HepG2 (cell line): Measurements from ENCODE around the gene HP1BP3. TPM values are rescaled to one million over a fixed set of nuclear protein-coding genes. Genes with fewer than 3 reads are reported as not detected.
A peak's percentile ranks its signal among the peaks of the same experiment; 100 is the strongest.

Experiments
- CAMTA2 ChIP-seq: sonication (generic); formaldehyde crosslinking; IDR thresholded peaks from 2 replicates; pipeline ENCODE4 v1.4.0; 2020; ENCODE audit warnings: mild to moderate bottlenecking, missing genetic modification reagents, borderline replicate concordance
- CENPT ChIP-seq: sonication (generic); formaldehyde crosslinking; IDR thresholded peaks from 2 replicates; pipeline ENCODE4 v1.8.0; 2022; ENCODE audit warnings: low read depth, mild to moderate bottlenecking, moderate library complexity, missing genetic modification reagents
- FOXA1 ChIP-seq, 2 experiments: fragments of 450-650 bp in 1 of 2; sonication (generic) in 1 of 2; formaldehyde crosslinking in 1 of 2; IDR thresholded peaks; 2 replicates each; pipeline versions ENCODE4 v1.4.0 to v1.6.1; 2016 to 2020; ENCODE audit warnings: missing genetic modification reagents in 1 of 2
- SYNCRIP ChIP-seq: fragments of 200-400 bp; formaldehyde crosslinking; IDR thresholded peaks from 2 replicates; pipeline ENCODE4 v1.6.1; 2018; ENCODE audit warnings: mild to moderate bottlenecking, low read depth, low read length; ENCODE audit not compliant: insufficient read depth
- TAF1 ChIP-seq: sonication (generic); formaldehyde crosslinking; IDR thresholded peaks from 2 replicates; pipeline ENCODE4 v1.4.0; 2020; ENCODE audit warnings: missing genetic modification reagents
- TARDBP ChIP-seq: sonication (generic); formaldehyde crosslinking; IDR thresholded peaks from 2 replicates; pipeline ENCODE4 v1.8.0; 2022; ENCODE audit warnings: mild to moderate bottlenecking, missing genetic modification reagents
- TP53 ChIP-seq: sonication (generic); formaldehyde crosslinking; conservative IDR thresholded peaks from 2 replicates; pipeline ENCODE4 v1.4.0; 2020; ENCODE audit warnings: missing genetic modification reagents
- ZBTB38 ChIP-seq: sonication (generic); formaldehyde crosslinking; IDR thresholded peaks from 2 replicates; pipeline ENCODE4 v1.5.1; 2020; ENCODE audit warnings: mild to moderate bottlenecking, missing genetic modification reagents
- ZFP36L1 ChIP-seq: sonication (generic); formaldehyde crosslinking; IDR thresholded peaks from 2 replicates; pipeline ENCODE4 v1.8.0; 2022; ENCODE audit warnings: mild to moderate bottlenecking, missing genetic modification reagents, moderate library complexity
- ZFP36L2 ChIP-seq: sonication (generic); formaldehyde crosslinking; IDR thresholded peaks from 2 replicates; pipeline ENCODE4 v1.4.0; 2020; ENCODE audit warnings: missing genetic modification reagents
- ZNF24 ChIP-seq: fragments of 450-650 bp; IDR thresholded peaks from 2 replicates; pipeline ENCODE4 v1.6.1; 2017; ENCODE audit warnings: antibody characterized with exemption, mild to moderate bottlenecking
- ZNF292 ChIP-seq: sonication (generic); formaldehyde crosslinking; IDR thresholded peaks from 2 replicates; pipeline ENCODE4 v1.8.1; 2022; ENCODE audit warnings: mild to moderate bottlenecking, low read depth, missing genetic modification reagents, borderline replicate concordance
- ZNF337 ChIP-seq: sonication (generic); formaldehyde crosslinking; IDR thresholded peaks from 2 replicates; pipeline ENCODE4 v1.5.1; 2020; ENCODE audit warnings: missing genetic modification reagents, low read depth, mild to moderate bottlenecking, borderline replicate concordance
- ZNF350 ChIP-seq: sonication (generic); formaldehyde crosslinking; IDR thresholded peaks from 2 replicates; pipeline ENCODE4 v1.4.0; 2020; ENCODE audit warnings: mild to moderate bottlenecking, low read depth, missing genetic modification reagents, borderline replicate concordance
- ZNF557 ChIP-seq: sonication (generic); formaldehyde crosslinking; IDR thresholded peaks from 2 replicates; pipeline ENCODE4 v1.4.0; 2020; ENCODE audit warnings: missing genetic modification reagents
- ZNF577 ChIP-seq: sonication (generic); formaldehyde crosslinking; IDR thresholded peaks from 2 replicates; pipeline ENCODE4 v1.4.0; 2020; ENCODE audit warnings: mild to moderate bottlenecking, low read depth, missing genetic modification reagents, borderline replicate concordance
- ZNF7 ChIP-seq: IDR thresholded peaks from 2 replicates; pipeline ENCODE4 v1.6.1; 2016; ENCODE audit warnings: missing biosample characterization, missing genetic modification reagents
- ZSCAN30 ChIP-seq: sonication (generic); formaldehyde crosslinking; IDR thresholded peaks from 2 replicates; pipeline ENCODE4 v1.5.0; 2020; ENCODE audit warnings: mild to moderate bottlenecking, missing genetic modification reagents
- polyA plus RNA-seq, 8 experiments: library from polyadenylated mRNA; depleted of rRNA in 3 of 8; stranded (reverse) in 7 of 8; unstranded in 1 of 8; fragments of >200 nt; fragmentation: Illumina TruSeq in 4 of 8; extraction: Trizol in 4 of 8; gene quantifications; 2 replicates each; pipeline versions ENCODE4 v1.2.1 to v1.2.3, GENCODE V29; 2011 to 2016; ENCODE audit warnings: low read depth in 4 of 8, missing spikeins in 1 of 8, mixed read lengths in 1 of 8; ENCODE audit not compliant: insufficient read depth in 1 of 8
- total RNA-seq, 5 experiments: library from RNA; depleted of rRNA; stranded (reverse); fragments of >200 nt; fragmentation: Illumina TruSeq; extraction: Trizol; gene quantifications; 2 replicates each; pipeline ENCODE4 v1.2.3, GENCODE V29; 2016; ENCODE audit warnings: low read depth in 1 of 5
- TF ChIP-seq, protein P1 (sequence below): fragments of 450-650 bp; IDR thresholded peaks from 2 replicates; pipeline ENCODE4 v1.6.1; 2016
- TF ChIP-seq, protein P2 (sequence below): fragments of 450-650 bp; IDR thresholded peaks from 2 replicates; pipeline ENCODE4 v1.6.1; 2017; ENCODE audit warnings: mild to moderate bottlenecking
- TF ChIP-seq, protein P3 (sequence below): sonication (generic); formaldehyde crosslinking; IDR thresholded peaks from 2 replicates; pipeline ENCODE4 v1.4.0; 2020; ENCODE audit warnings: mild to moderate bottlenecking, low read depth, missing genetic modification reagents
- TF ChIP-seq, protein P4 (sequence below): sonication (generic); formaldehyde crosslinking; IDR thresholded peaks from 2 replicates; pipeline ENCODE4 v1.5.1; 2020; ENCODE audit warnings: mild to moderate bottlenecking, missing genetic modification reagents

HP1BP3 gene
- total and polyA plus RNA-seq, 2 of the 13 experiments (the other 11 are each of a cell fraction or from before 2014, with no cell fraction given): 98.5 to 137 TPM

DNA sequence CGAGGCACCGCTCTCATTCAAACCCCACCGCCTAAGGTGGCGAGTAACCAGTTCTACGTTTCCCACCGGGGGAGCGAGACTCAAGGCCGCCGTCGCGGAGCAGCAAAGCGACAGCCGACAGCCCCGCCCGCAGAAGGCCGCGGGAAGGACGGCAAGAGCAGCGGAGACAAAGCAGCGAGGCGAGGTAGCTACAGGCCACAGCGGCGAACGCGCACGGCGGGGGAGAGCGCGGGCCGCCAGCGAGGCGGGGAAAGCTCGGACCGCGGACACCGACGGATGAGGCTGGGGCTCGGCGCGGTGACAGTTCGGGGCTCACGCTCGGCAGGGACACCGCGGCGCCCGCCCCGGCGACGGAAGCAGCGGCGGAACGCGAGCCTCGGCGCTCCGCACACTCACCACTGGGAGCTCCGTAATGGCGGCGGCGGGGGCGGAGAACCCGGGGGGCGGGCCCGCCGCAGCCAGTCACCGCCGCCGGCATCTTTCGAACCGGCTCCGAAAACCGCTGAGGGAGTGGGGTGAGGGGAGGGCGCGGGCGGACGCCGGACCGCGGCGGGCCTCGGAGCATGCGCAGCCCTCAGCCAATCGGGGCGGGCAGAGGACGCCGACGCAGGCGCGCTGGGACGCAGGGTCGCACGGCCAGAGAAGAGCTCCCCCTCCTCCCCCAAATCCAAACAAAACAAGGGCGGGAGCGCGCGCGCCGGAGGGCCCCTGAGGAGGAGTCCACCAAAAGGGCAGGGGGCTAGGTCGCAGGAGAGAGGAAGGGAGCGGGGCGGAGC is 666 bp downstream of the HP1BP3 start (continued):
- TF ChIP-seq, protein P1, sequence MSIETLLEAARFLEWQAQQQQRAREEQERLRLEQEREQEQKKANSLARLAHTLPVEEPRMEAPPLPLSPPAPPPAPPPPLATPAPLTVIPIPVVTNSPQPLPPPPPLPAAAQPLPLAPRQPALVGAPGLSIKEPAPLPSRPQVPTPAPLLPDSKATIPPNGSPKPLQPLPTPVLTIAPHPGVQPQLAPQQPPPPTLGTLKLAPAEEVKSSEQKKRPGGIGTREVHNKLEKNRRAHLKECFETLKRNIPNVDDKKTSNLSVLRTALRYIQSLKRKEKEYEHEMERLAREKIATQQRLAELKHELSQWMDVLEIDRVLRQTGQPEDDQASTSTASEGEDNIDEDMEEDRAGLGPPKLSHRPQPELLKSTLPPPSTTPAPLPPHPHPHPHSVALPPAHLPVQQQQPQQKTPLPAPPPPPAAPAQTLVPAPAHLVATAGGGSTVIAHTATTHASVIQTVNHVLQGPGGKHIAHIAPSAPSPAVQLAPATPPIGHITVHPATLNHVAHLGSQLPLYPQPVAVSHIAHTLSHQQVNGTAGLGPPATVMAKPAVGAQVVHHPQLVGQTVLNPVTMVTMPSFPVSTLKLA: peak; percentile 24; the same call in 1 of the 2 replicates
- no peak for TF ChIP-seq ZNF7 (CRISPR knock-in tag)
- TF ChIP-seq ZNF337: 0 out of 2 replicates have a peak, but pooled peaks have one; percentile 65
- TF ChIP-seq ZNF24: no peak
- TF ChIP-seq, protein P2, sequence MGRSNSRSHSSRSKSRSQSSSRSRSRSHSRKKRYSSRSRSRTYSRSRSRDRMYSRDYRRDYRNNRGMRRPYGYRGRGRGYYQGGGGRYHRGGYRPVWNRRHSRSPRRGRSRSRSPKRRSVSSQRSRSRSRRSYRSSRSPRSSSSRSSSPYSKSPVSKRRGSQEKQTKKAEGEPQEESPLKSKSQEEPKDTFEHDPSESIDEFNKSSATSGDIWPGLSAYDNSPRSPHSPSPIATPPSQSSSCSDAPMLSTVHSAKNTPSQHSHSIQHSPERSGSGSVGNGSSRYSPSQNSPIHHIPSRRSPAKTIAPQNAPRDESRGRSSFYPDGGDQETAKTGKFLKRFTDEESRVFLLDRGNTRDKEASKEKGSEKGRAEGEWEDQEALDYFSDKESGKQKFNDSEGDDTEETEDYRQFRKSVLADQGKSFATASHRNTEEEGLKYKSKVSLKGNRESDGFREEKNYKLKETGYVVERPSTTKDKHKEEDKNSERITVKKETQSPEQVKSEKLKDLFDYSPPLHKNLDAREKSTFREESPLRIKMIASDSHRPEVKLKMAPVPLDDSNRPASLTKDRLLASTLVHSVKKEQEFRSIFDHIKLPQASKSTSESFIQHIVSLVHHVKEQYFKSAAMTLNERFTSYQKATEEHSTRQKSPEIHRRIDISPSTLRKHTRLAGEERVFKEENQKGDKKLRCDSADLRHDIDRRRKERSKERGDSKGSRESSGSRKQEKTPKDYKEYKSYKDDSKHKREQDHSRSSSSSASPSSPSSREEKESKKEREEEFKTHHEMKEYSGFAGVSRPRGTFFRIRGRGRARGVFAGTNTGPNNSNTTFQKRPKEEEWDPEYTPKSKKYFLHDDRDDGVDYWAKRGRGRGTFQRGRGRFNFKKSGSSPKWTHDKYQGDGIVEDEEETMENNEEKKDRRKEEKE: no peak
- no peak for TF ChIP-seq ZNF292
- TF ChIP-seq ZFP36L2: no peak
- TF ChIP-seq TP53: peak; percentile 78; the same call in 1 of the 2 replicates
- no peak for TF ChIP-seq SYNCRIP
- TF ChIP-seq, protein P3, sequence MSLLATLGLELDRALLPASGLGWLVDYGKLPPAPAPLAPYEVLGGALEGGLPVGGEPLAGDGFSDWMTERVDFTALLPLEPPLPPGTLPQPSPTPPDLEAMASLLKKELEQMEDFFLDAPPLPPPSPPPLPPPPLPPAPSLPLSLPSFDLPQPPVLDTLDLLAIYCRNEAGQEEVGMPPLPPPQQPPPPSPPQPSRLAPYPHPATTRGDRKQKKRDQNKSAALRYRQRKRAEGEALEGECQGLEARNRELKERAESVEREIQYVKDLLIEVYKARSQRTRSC (CRISPR knock-in tag): no peak
- no peak; the same call in 1 of the 2 replicates for TF ChIP-seq ZNF350 (CRISPR knock-in tag)
- peak; percentile 63 for TF ChIP-seq ZBTB38 (CRISPR knock-in tag)
- TF ChIP-seq ZSCAN30 (CRISPR knock-in tag): no peak
- TF ChIP-seq, protein P4, sequence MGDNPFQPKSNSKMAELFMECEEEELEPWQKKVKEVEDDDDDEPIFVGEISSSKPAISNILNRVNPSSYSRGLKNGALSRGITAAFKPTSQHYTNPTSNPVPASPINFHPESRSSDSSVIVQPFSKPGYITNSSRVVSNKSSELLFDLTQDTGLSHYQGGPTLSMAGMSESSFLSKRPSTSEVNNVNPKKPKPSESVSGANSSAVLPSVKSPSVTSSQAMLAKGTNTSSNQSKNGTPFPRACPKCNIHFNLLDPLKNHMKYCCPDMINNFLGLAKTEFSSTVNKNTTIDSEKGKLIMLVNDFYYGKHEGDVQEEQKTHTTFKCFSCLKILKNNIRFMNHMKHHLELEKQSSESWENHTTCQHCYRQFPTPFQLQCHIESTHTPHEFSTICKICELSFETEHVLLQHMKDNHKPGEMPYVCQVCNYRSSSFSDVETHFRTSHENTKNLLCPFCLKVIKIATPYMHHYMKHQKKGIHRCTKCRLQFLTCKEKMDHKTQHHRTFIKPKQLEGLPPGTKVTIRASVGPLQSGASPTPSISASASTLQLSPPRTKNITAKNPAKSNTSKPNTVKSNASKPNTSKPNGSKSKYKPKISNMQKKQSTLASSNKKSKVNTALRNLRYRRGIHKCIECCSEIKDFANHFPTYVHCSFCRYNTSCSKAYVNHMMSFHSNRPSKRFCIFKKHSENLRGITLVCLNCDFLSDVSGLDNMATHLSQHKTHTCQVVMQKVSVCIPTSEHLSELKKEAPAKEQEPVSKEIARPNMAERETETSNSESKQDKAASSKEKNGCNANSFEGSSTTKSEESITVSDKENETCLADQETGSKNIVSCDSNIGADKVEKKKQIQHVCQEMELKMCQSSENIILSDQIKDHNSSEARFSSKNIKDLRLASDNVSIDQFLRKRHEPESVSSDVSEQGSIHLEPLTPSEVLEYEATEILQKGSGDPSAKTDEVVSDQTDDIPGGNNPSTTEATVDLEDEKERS (CRISPR knock-in tag): no peak
- peak; percentile 78 for TF ChIP-seq TAF1 (CRISPR knock-in tag)
- no peak for TF ChIP-seq ZNF577
- no peak for TF ChIP-seq ZFP36L1
- no peak for TF ChIP-seq FOXA1 (IDR thresholded peaks at IDR 0.05)
- peak; percentile 63 for TF ChIP-seq FOXA1 (CRISPR knock-in tag; IDR thresholded peaks at IDR 0.05)
- TF ChIP-seq TARDBP (CRISPR knock-in tag): peak; percentile 63; the same call in 1 of the 2 replicates
- TF ChIP-seq ZNF557 (CRISPR knock-in tag): no peak
- TF ChIP-seq CAMTA2: peak; percentile 95
- peak; percentile 57; the same call in 1 of the 2 replicates for TF ChIP-seq CENPT (CRISPR knock-in tag)
